Chondrocyte (in vitro differentiated cells): ENCODE data around the gene LITAF. TPM values are rescaled to one million over a fixed set of nuclear protein-coding genes. Genes with fewer than 3 reads are reported as not detected.
A peak's percentile ranks its signal among the peaks of the same experiment; 100 is the strongest.
"Not testable (repeated sequence)": the region's sequence is repeated elsewhere in the genome, so short reads cannot be mapped to it uniquely, and the experiment has no call there.

Source experiments
- DNase-seq: peaks from one replicate; pipeline ENCODE4 v3.0.0; 2021; ENCODE audit warnings: mixed read lengths, low spot score
- H3K27ac Mint-ChIP-seq: one replicate; pipeline ENCODE4 v1.8.0; 2021; ENCODE audit warnings: mild to moderate bottlenecking, moderate library complexity, mixed read lengths; ENCODE audit not compliant: unreplicated experiment
- H3K27me3 Mint-ChIP-seq: 2 replicates; pipeline ENCODE4 v1.8.0; 2021; ENCODE audit warnings: low read depth, mixed read lengths
- H3K36me3 Mint-ChIP-seq: 2 replicates; pipeline ENCODE4 v1.8.0; 2021; ENCODE audit warnings: low read depth, mixed read lengths
- H3K4me1 Mint-ChIP-seq: 2 replicates; pipeline ENCODE4 v1.8.0; 2021; ENCODE audit warnings: low read depth, mild to moderate bottlenecking, mixed read lengths
- H3K4me3 Mint-ChIP-seq: one replicate; pipeline ENCODE4 v1.8.0; 2021; ENCODE audit warnings: mild to moderate bottlenecking, moderate library complexity, mixed read lengths; ENCODE audit not compliant: unreplicated experiment
- H3K9me3 Mint-ChIP-seq: 2 replicates; pipeline ENCODE4 v1.8.0; 2021; ENCODE audit warnings: low read depth, mixed read lengths
- CTCF ChIP-seq: fragments of 200-600 bp; sonication (generic); IDR thresholded peaks from 2 replicates; pipeline ENCODE4 v1.5.0; 2021; ENCODE audit warnings: antibody characterized with exemption, mild to moderate bottlenecking, moderate library complexity
- total RNA-seq: library from RNA; stranded (reverse); gene quantifications from 3 replicates; pipeline ENCODE4 v1.2.1, GENCODE V29; 2021

The LITAF gene
- total RNA-seq, 1 donor from 2014 or later = 91.9 TPM

- Mint-ChIP-seq H3K4me1 (no peaks in the 10 kb centered on the region), H3K27me3 (no peaks in the 10 kb centered on the region), H3K27ac (no peak overlapping the region), H3K9me3 (no peaks in the 10 kb centered on the region), H3K36me3 (no peaks in the 10 kb centered on the region), H3K4me3 (no peak overlapping the region)
- DNase-seq = peak; percentile 47
- TF ChIP-seq CTCF = no peak
Observed at GRCh38 chr16:11510178-11510973, 76.3 kb downstream of the LITAF start.

- Mint-ChIP-seq H3K4me1 (no peaks in the 10 kb centered on the region), H3K9me3 (no peaks in the 10 kb centered on the region), H3K4me3 (no peak overlapping the region), H3K27ac (no peak overlapping the region), H3K27me3 (no peaks in the 10 kb centered on the region), H3K36me3 (no peaks in the 10 kb centered on the region)
- no peak for DNase-seq
- TF ChIP-seq CTCF = no peak
Observed at GRCh38 chr16:11507991-11508390, 78.7 kb downstream of the LITAF start.

- no peaks in the 10 kb centered on the region for H3K36me3 Mint-ChIP-seq
- no peak overlapping the region for H3K27ac Mint-ChIP-seq
- no peak overlapping the region for H3K4me3 Mint-ChIP-seq
- no peaks in the 10 kb centered on the region for H3K9me3 Mint-ChIP-seq
- peak; percentile 41 for DNase-seq
- TF ChIP-seq CTCF = no peak
- H3K27me3 Mint-ChIP-seq = no peaks in the 10 kb centered on the region
- no peaks in the 10 kb centered on the region for H3K4me1 Mint-ChIP-seq
Observed at GRCh38 chr16:11507350-11507749, 79.4 kb downstream of the LITAF start.

GRCh38 chr16:11506741-11507305 is 79.9 kb downstream of the LITAF start:
- Mint-ChIP-seq H3K27me3 (no peaks in the 10 kb centered on the region), H3K4me3 (no peak overlapping the region), H3K27ac (no peak overlapping the region), H3K9me3 (no peaks in the 10 kb centered on the region), H3K4me1 (no peaks in the 10 kb centered on the region), H3K36me3 (no peaks in the 10 kb centered on the region)
- peak; percentile 56 for DNase-seq
- TF ChIP-seq CTCF = no peak

GRCh38 chr16:11504261-11504660 is 82.5 kb downstream of the LITAF start:
- not testable (repeated sequence) for H3K9me3 Mint-ChIP-seq, DNase-seq, H3K27me3 Mint-ChIP-seq, H3K4me1 Mint-ChIP-seq, H3K4me3 Mint-ChIP-seq, H3K27ac Mint-ChIP-seq, H3K36me3 Mint-ChIP-seq

GRCh38 chr16:11503566-11503965 is 83.2 kb downstream of the LITAF start:
- Mint-ChIP-seq H3K4me3 (no peak overlapping the region), H3K9me3 (no peaks in the 10 kb centered on the region), H3K4me1 (no peaks in the 10 kb centered on the region), H3K27ac (no peak overlapping the region), H3K27me3 (no peaks in the 10 kb centered on the region), H3K36me3 (no peaks in the 10 kb centered on the region)
- TF ChIP-seq CTCF = no peak
- DNase-seq = peak; percentile 72
